WERI-Rb-1 (cell line): ENCODE data around the gene NFKBIA.

ENCODE experiments used
- DNase-seq: peaks from one replicate; pipeline ENCODE4 v3.0.0-alpha.2; 2020
- H3K27ac ChIP-seq: fragments of 250-450 bp; sonication (Bioruptor Pico); 2 replicates; pipeline ENCODE4 v1.5.1; 2020; ENCODE audit warnings: mild to moderate bottlenecking, moderate library complexity
- H3K27me3 ChIP-seq: fragments of 250-450 bp; sonication (Bioruptor Pico); 2 replicates; pipeline ENCODE4 v1.5.1; 2021; ENCODE audit warnings: mild to moderate bottlenecking, low read depth, moderate library complexity; ENCODE audit not compliant: insufficient read depth, severe bottlenecking
- H3K36me3 ChIP-seq: fragments of 250-450 bp; sonication (Bioruptor Pico); 2 replicates; pipeline ENCODE4 v1.5.1; 2020; ENCODE audit warnings: mild to moderate bottlenecking, moderate library complexity
- H3K4me3 ChIP-seq: 2 replicates; pipeline ENCODE4 v1.5.1; 2011; ENCODE audit warnings: low read depth, mild to moderate bottlenecking, control low read depth, low read length
- H3K9me3 ChIP-seq: fragments of 250-450 bp; sonication (Bioruptor Pico); 2 replicates; pipeline ENCODE4 v1.5.1; 2021; ENCODE audit warnings: mild to moderate bottlenecking, moderate library complexity; ENCODE audit not compliant: severe bottlenecking
- TF ChIP-seq, protein P1 (sequence below): IDR thresholded peaks from 2 replicates; pipeline ENCODE4 v1.5.1; 2011; ENCODE audit warnings: low read depth, mild to moderate bottlenecking, control low read depth, inconsistent platforms, low read length

The NFKBIA gene

DNA sequence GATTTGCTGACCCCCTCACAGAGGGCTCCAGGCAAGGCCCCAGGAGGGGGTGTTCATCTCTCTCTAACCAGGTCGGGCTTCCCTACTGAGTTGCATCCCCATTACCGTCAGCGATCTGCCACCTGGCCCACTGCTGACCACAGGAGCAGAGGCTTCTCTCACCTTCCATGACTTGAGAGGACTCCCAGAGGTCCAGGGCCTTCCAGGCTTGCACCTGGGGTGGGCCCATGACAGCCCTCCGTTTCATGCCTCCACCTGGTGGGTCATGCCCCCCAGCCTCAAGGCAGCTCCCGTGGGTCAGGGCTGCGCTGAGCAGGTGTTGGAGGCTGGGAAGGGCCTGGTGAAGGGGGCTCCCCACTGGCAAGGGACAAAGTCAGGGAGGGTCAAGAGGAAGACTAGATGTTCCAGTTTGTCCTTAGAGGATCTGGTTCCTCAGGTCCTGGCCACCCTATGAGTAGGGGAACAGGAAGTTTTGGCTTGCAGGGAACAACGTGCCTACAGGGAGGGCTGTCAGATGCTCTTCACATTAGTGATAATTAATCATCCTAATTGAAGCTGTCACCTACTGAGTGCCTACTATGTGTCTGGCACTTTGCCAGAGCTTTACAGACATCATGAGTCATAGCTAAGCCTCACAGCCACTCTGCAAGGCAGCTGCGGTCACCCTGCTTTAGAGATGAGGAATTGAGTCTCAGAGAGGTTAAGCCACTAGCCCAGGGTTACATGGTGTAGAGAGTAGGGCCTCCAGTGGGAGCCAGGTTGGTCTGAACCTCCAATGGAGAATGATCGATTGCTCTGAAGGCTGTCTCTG is 13.8 kb downstream of the NFKBIA start:
- Histone ChIP-seq H3K27me3 (no peaks in the 10 kb centered on the region), H3K9me3 (peaks cover 2% of the 10 kb centered on the region), H3K36me3 (no peaks in the 10 kb centered on the region), H3K27ac (no peak overlapping the region), H3K4me3 (no peak overlapping the region)
- TF ChIP-seq, protein P1, sequence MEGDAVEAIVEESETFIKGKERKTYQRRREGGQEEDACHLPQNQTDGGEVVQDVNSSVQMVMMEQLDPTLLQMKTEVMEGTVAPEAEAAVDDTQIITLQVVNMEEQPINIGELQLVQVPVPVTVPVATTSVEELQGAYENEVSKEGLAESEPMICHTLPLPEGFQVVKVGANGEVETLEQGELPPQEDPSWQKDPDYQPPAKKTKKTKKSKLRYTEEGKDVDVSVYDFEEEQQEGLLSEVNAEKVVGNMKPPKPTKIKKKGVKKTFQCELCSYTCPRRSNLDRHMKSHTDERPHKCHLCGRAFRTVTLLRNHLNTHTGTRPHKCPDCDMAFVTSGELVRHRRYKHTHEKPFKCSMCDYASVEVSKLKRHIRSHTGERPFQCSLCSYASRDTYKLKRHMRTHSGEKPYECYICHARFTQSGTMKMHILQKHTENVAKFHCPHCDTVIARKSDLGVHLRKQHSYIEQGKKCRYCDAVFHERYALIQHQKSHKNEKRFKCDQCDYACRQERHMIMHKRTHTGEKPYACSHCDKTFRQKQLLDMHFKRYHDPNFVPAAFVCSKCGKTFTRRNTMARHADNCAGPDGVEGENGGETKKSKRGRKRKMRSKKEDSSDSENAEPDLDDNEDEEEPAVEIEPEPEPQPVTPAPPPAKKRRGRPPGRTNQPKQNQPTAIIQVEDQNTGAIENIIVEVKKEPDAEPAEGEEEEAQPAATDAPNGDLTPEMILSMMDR: no peak
- DNase-seq: no peak

DNA sequence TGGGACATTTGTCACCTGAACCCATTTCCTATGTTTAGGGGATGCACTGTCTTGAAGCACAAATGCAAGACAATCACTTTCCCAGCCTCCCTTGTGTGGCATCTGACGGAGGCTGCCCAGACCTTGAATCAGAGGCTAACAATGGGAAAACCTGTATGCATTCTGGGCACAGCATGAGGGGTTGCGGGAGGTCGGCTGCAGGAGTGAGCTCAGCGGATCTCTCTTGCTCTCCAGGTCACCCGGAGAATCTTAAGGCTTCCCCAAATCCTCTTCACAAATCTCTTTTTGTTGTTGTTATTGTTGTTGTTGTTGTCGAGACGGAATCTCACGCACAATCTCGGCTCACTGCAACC is 15.3 kb downstream of the NFKBIA start:
- TF ChIP-seq, protein P1: no peak
- DNase-seq: no peak
- Histone ChIP-seq H3K9me3 (peaks cover 2% of the 10 kb centered on the region), H3K4me3 (no peak overlapping the region), H3K27ac (no peak overlapping the region), H3K27me3 (no peaks in the 10 kb centered on the region), H3K36me3 (no peaks in the 10 kb centered on the region)

DNA sequence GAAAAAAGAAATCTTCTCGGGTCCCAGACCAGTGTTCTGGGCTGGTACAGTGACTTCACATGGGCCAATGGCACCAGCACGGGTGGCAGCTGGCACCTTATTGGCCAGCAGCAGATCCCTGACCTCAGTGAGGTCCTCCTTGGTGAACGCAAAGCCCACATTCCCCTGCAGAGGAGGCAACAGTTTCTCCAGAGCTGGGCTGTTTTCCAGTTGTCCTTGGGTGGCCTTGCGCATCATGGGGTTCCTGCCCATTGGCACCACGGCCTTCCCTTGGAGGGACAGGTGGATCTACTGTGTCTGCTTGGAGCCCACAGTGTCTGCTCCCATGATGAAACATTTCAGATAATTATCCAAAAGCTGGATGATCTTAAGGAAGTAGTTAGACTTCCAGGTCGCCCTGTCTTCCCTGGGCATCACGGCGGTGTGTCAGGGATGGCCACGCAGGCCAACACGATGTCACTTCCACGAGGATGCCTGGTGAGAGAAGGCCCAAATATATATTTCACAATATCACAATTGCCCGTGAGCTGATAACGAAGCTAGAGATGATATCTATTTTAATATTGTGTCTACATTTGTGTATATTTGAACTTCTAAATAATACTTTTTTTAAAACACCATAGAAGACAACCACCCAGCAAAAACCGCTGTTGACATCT is 15.8 kb downstream of the NFKBIA start:
- DNase-seq: no peak
- Histone ChIP-seq H3K27ac (no peak overlapping the region), H3K9me3 (peaks cover 2% of the 10 kb centered on the region), H3K36me3 (no peaks in the 10 kb centered on the region), H3K4me3 (no peak overlapping the region), H3K27me3 (no peaks in the 10 kb centered on the region)
- TF ChIP-seq, protein P1: no peak

- H3K36me3 ChIP-seq: no peaks in the 10 kb centered on the region
- H3K27me3 ChIP-seq: no peaks in the 10 kb centered on the region
- H3K4me3 ChIP-seq: no peak overlapping the region
- DNase-seq: no peak
- H3K9me3 ChIP-seq: peaks cover 2% of the 10 kb centered on the region
- no peak overlapping the region for H3K27ac ChIP-seq
- TF ChIP-seq, protein P1: no peak
Measured at GRCh38 chr14:35387713-35388579, 16.6 kb downstream of the NFKBIA start.

- H3K9me3 ChIP-seq: peaks cover 2% of the 10 kb centered on the region
- no peak for DNase-seq
- no peak overlapping the region for H3K4me3 ChIP-seq
- H3K27me3 ChIP-seq: no peaks in the 10 kb centered on the region
- TF ChIP-seq, protein P1: no peak
- no peaks in the 10 kb centered on the region for H3K36me3 ChIP-seq
- no peak overlapping the region for H3K27ac ChIP-seq
Measured at GRCh38 chr14:35387219-35387618, 17.3 kb downstream of the NFKBIA start.
